Activated CD8-positive, alpha-beta memory T cell treated with anti-CD3 and anti-CD28 coated beads, Interleukin-2, amount 50 U/mL, for 48 hours (primary cell): ENCODE measurements around the gene PRKD1.
"Not testable (repeated sequence)": the region's sequence is repeated elsewhere in the genome, so short reads cannot be mapped to it uniquely, and the experiment has no call there.

Experiments used
- DNase-seq: peaks from one replicate; pipeline ENCODE4 v3.0.0-alpha.2; 2020

Gene PRKD1

GRCh38 chr14:29898470-29898869 lies 29.2 kb downstream of the PRKD1 start:
- DNase-seq = no peak

GRCh38 chr14:29897181-29897580 lies 30.5 kb downstream of the PRKD1 start:
- DNase-seq = no peak

GRCh38 chr14:29896354-29896821 lies 31.3 kb downstream of the PRKD1 start:
- no peak for DNase-seq

GRCh38 chr14:29895591-29896083 lies 32.0 kb downstream of the PRKD1 start:
- DNase-seq = no peak

- DNase-seq = no peak
Observed at GRCh38 chr14:29893989-29894388, 33.7 kb downstream of the PRKD1 start.

- DNase-seq = no peak
Observed at GRCh38 chr14:29892327-29892726, 35.3 kb downstream of the PRKD1 start.

GRCh38 chr14:29885988-29886387 lies 41.7 kb downstream of the PRKD1 start:
- DNase-seq = no peak

- no peak for DNase-seq
Observed at GRCh38 chr14:29868000-29868399, 59.6 kb downstream of the PRKD1 start.

- DNase-seq = no peak
Observed at GRCh38 chr14:29865299-29865698, 62.3 kb downstream of the PRKD1 start.

- no peak for DNase-seq
Observed at GRCh38 chr14:29861996-29862395, 65.7 kb downstream of the PRKD1 start.

GRCh38 chr14:29858299-29858698 lies 69.3 kb downstream of the PRKD1 start:
- DNase-seq = no peak

GRCh38 chr14:29857551-29857950 lies 70.1 kb downstream of the PRKD1 start:
- DNase-seq = no peak

GRCh38 chr14:29856516-29856915 lies 71.1 kb downstream of the PRKD1 start:
- no peak for DNase-seq

GRCh38 chr14:29853691-29854090 lies 74.0 kb downstream of the PRKD1 start:
- DNase-seq = not testable (repeated sequence)

- no peak for DNase-seq
Observed at GRCh38 chr14:29853272-29853671, 74.4 kb downstream of the PRKD1 start.

GRCh38 chr14:29851397-29851796 lies 76.2 kb downstream of the PRKD1 start:
- no peak for DNase-seq

GRCh38 chr14:29847056-29847380 lies 80.6 kb downstream of the PRKD1 start:
- no peak for DNase-seq

GRCh38 chr14:29846339-29847055 lies 81.2 kb downstream of the PRKD1 start:
- no peak for DNase-seq

- no peak for DNase-seq
Observed at GRCh38 chr14:29843981-29844380, 83.7 kb downstream of the PRKD1 start.

GRCh38 chr14:29842228-29842627 lies 85.4 kb downstream of the PRKD1 start:
- no peak for DNase-seq

GRCh38 chr14:29840369-29840892 lies 87.2 kb downstream of the PRKD1 start:
- not testable (repeated sequence) for DNase-seq

- not testable (repeated sequence) for DNase-seq
Observed at GRCh38 chr14:29839691-29840090, 88.0 kb downstream of the PRKD1 start.

GRCh38 chr14:29838752-29839151 lies 88.9 kb downstream of the PRKD1 start:
- no peak for DNase-seq

GRCh38 chr14:29836395-29836794 lies 91.3 kb downstream of the PRKD1 start:
- no peak for DNase-seq

GRCh38 chr14:29832042-29832441 lies 95.6 kb downstream of the PRKD1 start:
- DNase-seq = no peak
